Ovary (tissue), 3 donors: ENCODE results near the gene BBS1.

ENCODE experiments used
- EP300 ChIP-seq: sonication (generic); formaldehyde crosslinking; IDR thresholded peaks from one replicate; pipeline ENCODE4 v1.6.1; 2017; ENCODE audit warnings: antibody characterized with exemption
- POLR2A ChIP-seq: fragments of 450-650 bp; IDR thresholded peaks from one replicate; pipeline ENCODE4 v1.6.1; 2017; ENCODE audit warnings: antibody characterized with exemption, mild to moderate bottlenecking, moderate library complexity
- TF ChIP-seq, protein P1 (sequence below), 3 donors: fragments of 450-650 bp in 2 of 3; fragments of 200-600 bp in 1 of 3; IDR thresholded peaks; one replicate each; pipeline versions ENCODE4 v1.5.1 to v1.8.0; 2016 to 2022; ENCODE audit warnings: antibody characterized with exemption in 3 of 3, mild to moderate bottlenecking in 1 of 3
- donor health status: DM: no; HTN: no; CAD: no.

DNA sequence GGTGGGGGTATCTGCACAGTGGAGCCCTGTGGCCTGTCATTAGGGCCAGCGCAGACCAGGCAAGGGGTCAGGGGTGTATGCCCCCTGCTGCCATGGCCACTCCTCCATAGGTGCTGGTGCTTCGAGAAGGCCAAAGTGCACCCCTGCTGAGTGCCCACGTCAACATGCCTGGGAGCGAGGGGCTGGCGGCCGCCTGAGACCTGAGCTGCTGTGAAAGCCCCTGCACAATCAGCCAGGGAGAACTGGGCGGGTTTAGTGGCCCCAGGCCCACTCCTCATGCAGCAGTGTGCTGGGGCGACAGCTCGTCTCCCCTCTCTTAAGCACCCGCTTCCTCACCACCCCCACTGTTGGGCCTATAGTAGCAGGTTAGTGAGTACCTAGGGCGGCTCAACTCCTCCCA lies 21.4 kb downstream of the BBS1 start:
- TF ChIP-seq POLR2A (no peak), EP300 (no peak)
- TF ChIP-seq, protein P1, sequence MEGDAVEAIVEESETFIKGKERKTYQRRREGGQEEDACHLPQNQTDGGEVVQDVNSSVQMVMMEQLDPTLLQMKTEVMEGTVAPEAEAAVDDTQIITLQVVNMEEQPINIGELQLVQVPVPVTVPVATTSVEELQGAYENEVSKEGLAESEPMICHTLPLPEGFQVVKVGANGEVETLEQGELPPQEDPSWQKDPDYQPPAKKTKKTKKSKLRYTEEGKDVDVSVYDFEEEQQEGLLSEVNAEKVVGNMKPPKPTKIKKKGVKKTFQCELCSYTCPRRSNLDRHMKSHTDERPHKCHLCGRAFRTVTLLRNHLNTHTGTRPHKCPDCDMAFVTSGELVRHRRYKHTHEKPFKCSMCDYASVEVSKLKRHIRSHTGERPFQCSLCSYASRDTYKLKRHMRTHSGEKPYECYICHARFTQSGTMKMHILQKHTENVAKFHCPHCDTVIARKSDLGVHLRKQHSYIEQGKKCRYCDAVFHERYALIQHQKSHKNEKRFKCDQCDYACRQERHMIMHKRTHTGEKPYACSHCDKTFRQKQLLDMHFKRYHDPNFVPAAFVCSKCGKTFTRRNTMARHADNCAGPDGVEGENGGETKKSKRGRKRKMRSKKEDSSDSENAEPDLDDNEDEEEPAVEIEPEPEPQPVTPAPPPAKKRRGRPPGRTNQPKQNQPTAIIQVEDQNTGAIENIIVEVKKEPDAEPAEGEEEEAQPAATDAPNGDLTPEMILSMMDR (IDR thresholded peaks at IDR 0.05): no peak
